HuH-7.5 (cell line): ENCODE data around the gene SHQ1.

Experiments used
- DNase-seq: peaks from one replicate; pipeline ENCODE4 v3.0.0; 2011; ENCODE audit warnings: low spot score

SHQ1 gene

GRCh38 chr3:72847751-72848702, at the start of gene SHQ1:
Gene SHQ1 (minus strand): TSS chr3:72848445. CDS start chr3:72848340, 105 bp downstream.
- DNase-seq: peak; percentile 55

- DNase-seq: no peak
Observed at GRCh38 chr3:72897758-72898007, 49.4 kb upstream of the SHQ1 start.

- DNase-seq: no peak
Observed at GRCh38 chr3:72896996-72897757, 48.9 kb upstream of the SHQ1 start.

- DNase-seq: no peak
Observed at GRCh38 chr3:72894976-72895552, 46.8 kb upstream of the SHQ1 start.

- DNase-seq: peak; percentile 29
Observed at GRCh38 chr3:72892870-72893269, 44.6 kb upstream of the SHQ1 start.

GRCh38 chr3:72892081-72892775, 44.0 kb upstream of the SHQ1 start:
- no peak for DNase-seq

- no peak for DNase-seq
Observed at GRCh38 chr3:72891053-72891855, 43.0 kb upstream of the SHQ1 start.

GRCh38 chr3:72890166-72890925, 42.1 kb upstream of the SHQ1 start:
- DNase-seq: no peak

- DNase-seq: no peak
Observed at GRCh38 chr3:72889310-72890165, 41.3 kb upstream of the SHQ1 start.

GRCh38 chr3:72888546-72889309, 40.5 kb upstream of the SHQ1 start:
- no peak for DNase-seq

- DNase-seq: peak; percentile 50
Observed at GRCh38 chr3:72887705-72888545, 39.7 kb upstream of the SHQ1 start, which contains the start of gene GXYLT2. Gene GXYLT2 (plus strand): TSS chr3:72888046. CDS start chr3:72888234, 188 bp downstream.

- DNase-seq: no peak
Observed at GRCh38 chr3:72887343-72887704, 39.1 kb upstream of the SHQ1 start.

GRCh38 chr3:72872183-72872582, 23.9 kb upstream of the SHQ1 start:
- DNase-seq: no peak

- no peak for DNase-seq
Observed at GRCh38 chr3:72862314-72863090, 14.3 kb upstream of the SHQ1 start.

GRCh38 chr3:72860846-72861245, 12.6 kb upstream of the SHQ1 start:
- DNase-seq: no peak

- no peak for DNase-seq
Observed at GRCh38 chr3:72860053-72860452, 11.8 kb upstream of the SHQ1 start.

GRCh38 chr3:72855001-72855400, 6.8 kb upstream of the SHQ1 start:
- DNase-seq: no peak
